HepG2 (cell line): Measurements from ENCODE around the gene NDUFAF8. TPM values are rescaled to one million over a fixed set of nuclear protein-coding genes. Genes with fewer than 3 reads are reported as not detected.

Experiments used
- FOSL1 ChIP-seq: sonication (generic); formaldehyde crosslinking; IDR thresholded peaks from 2 replicates; pipeline ENCODE4 v1.9.0; 2021; ENCODE audit warnings: missing genetic modification reagents, borderline replicate concordance
- MED1 ChIP-seq: sonication (generic); formaldehyde crosslinking; IDR thresholded peaks from 2 replicates; pipeline ENCODE4 v1.4.0; 2020; ENCODE audit warnings: missing genetic modification reagents
- MTA3 ChIP-seq: sonication (generic); formaldehyde crosslinking; IDR thresholded peaks from 2 replicates; pipeline ENCODE4 v1.4.0; 2020; ENCODE audit warnings: missing genetic modification reagents
- NCOA5 ChIP-seq: sonication (generic); formaldehyde crosslinking; IDR thresholded peaks from 2 replicates; pipeline ENCODE4 v1.4.0; 2020; ENCODE audit warnings: missing genetic modification reagents
- SNAPC2 ChIP-seq: sonication (generic); formaldehyde crosslinking; IDR thresholded peaks from 2 replicates; pipeline ENCODE4 v1.8.1; 2022; ENCODE audit warnings: mild to moderate bottlenecking, missing genetic modification reagents
- ZNF12 ChIP-seq: sonication (generic); formaldehyde crosslinking; IDR thresholded peaks from 2 replicates; pipeline ENCODE4 v1.5.0; 2020; ENCODE audit warnings: missing genetic modification reagents
- ZNF205 ChIP-seq: IDR thresholded peaks from 2 replicates; pipeline ENCODE4 v1.6.1; 2018; ENCODE audit warnings: missing biosample characterization, missing genetic modification reagents
- ZNF207 ChIP-seq: fragments of 450-650 bp; IDR thresholded peaks from 2 replicates; pipeline ENCODE4 v1.6.1; 2016; ENCODE audit warnings: antibody characterized with exemption, borderline replicate concordance
- ZNF747 ChIP-seq: sonication (generic); formaldehyde crosslinking; IDR thresholded peaks from 2 replicates; pipeline ENCODE4 v1.8.1; 2023; ENCODE audit warnings: missing genetic modification reagents, mild to moderate bottlenecking, borderline replicate concordance
- polyA plus RNA-seq, 8 experiments: library from polyadenylated mRNA; depleted of rRNA in 3 of 8; stranded (reverse) in 7 of 8; unstranded in 1 of 8; fragments of >200 nt; fragmentation: Illumina TruSeq in 4 of 8; extraction: Trizol in 4 of 8; gene quantifications; 2 replicates each; pipeline versions ENCODE4 v1.2.1 to v1.2.3, GENCODE V29; 2011 to 2016; ENCODE audit warnings: low read depth in 4 of 8, missing spikeins in 1 of 8, mixed read lengths in 1 of 8; ENCODE audit not compliant: insufficient read depth in 1 of 8
- total RNA-seq, 5 experiments: library from RNA; depleted of rRNA; stranded (reverse); fragments of >200 nt; fragmentation: Illumina TruSeq; extraction: Trizol; gene quantifications; 2 replicates each; pipeline ENCODE4 v1.2.3, GENCODE V29; 2016; ENCODE audit warnings: low read depth in 1 of 5
- TF ChIP-seq, protein P1 (sequence below): conservative IDR thresholded peaks from 2 replicates; pipeline ENCODE4 v1.6.1; 2018; ENCODE audit warnings: missing genetic modification reagents
- TF ChIP-seq, protein P2 (sequence below): sonication (generic); formaldehyde crosslinking; IDR thresholded peaks from one replicate; pipeline ENCODE4 v1.5.1; 2020; ENCODE audit warnings: mild to moderate bottlenecking, missing genetic modification reagents; ENCODE audit errors: not compliant biosample characterization
- TF ChIP-seq, protein P3 (sequence below): IDR thresholded peaks from 2 replicates; pipeline ENCODE4 v1.6.1; 2018; ENCODE audit warnings: missing genetic modification reagents, mild to moderate bottlenecking, missing compliant biosample characterization
- TF ChIP-seq, protein P4 (sequence below): sonication (generic); formaldehyde crosslinking; IDR thresholded peaks from 2 replicates; pipeline ENCODE4 v1.5.1; 2020; ENCODE audit warnings: missing genetic modification reagents, mild to moderate bottlenecking, borderline replicate concordance

NDUFAF8 gene
- total and polyA plus RNA-seq, 2 of the 13 experiments (the other 11 are each of a cell fraction or from before 2014, with no cell fraction given) = 75.6 to 233 TPM

- TF ChIP-seq, protein P1, sequence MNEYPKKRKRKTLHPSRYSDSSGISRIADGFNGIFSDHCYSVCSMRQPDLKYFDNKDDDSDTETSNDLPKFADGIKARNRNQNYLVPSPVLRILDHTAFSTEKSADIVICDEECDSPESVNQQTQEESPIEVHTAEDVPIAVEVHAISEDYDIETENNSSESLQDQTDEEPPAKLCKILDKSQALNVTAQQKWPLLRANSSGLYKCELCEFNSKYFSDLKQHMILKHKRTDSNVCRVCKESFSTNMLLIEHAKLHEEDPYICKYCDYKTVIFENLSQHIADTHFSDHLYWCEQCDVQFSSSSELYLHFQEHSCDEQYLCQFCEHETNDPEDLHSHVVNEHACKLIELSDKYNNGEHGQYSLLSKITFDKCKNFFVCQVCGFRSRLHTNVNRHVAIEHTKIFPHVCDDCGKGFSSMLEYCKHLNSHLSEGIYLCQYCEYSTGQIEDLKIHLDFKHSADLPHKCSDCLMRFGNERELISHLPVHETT (CRISPR knock-in tag) = no peak
- TF ChIP-seq, protein P2, sequence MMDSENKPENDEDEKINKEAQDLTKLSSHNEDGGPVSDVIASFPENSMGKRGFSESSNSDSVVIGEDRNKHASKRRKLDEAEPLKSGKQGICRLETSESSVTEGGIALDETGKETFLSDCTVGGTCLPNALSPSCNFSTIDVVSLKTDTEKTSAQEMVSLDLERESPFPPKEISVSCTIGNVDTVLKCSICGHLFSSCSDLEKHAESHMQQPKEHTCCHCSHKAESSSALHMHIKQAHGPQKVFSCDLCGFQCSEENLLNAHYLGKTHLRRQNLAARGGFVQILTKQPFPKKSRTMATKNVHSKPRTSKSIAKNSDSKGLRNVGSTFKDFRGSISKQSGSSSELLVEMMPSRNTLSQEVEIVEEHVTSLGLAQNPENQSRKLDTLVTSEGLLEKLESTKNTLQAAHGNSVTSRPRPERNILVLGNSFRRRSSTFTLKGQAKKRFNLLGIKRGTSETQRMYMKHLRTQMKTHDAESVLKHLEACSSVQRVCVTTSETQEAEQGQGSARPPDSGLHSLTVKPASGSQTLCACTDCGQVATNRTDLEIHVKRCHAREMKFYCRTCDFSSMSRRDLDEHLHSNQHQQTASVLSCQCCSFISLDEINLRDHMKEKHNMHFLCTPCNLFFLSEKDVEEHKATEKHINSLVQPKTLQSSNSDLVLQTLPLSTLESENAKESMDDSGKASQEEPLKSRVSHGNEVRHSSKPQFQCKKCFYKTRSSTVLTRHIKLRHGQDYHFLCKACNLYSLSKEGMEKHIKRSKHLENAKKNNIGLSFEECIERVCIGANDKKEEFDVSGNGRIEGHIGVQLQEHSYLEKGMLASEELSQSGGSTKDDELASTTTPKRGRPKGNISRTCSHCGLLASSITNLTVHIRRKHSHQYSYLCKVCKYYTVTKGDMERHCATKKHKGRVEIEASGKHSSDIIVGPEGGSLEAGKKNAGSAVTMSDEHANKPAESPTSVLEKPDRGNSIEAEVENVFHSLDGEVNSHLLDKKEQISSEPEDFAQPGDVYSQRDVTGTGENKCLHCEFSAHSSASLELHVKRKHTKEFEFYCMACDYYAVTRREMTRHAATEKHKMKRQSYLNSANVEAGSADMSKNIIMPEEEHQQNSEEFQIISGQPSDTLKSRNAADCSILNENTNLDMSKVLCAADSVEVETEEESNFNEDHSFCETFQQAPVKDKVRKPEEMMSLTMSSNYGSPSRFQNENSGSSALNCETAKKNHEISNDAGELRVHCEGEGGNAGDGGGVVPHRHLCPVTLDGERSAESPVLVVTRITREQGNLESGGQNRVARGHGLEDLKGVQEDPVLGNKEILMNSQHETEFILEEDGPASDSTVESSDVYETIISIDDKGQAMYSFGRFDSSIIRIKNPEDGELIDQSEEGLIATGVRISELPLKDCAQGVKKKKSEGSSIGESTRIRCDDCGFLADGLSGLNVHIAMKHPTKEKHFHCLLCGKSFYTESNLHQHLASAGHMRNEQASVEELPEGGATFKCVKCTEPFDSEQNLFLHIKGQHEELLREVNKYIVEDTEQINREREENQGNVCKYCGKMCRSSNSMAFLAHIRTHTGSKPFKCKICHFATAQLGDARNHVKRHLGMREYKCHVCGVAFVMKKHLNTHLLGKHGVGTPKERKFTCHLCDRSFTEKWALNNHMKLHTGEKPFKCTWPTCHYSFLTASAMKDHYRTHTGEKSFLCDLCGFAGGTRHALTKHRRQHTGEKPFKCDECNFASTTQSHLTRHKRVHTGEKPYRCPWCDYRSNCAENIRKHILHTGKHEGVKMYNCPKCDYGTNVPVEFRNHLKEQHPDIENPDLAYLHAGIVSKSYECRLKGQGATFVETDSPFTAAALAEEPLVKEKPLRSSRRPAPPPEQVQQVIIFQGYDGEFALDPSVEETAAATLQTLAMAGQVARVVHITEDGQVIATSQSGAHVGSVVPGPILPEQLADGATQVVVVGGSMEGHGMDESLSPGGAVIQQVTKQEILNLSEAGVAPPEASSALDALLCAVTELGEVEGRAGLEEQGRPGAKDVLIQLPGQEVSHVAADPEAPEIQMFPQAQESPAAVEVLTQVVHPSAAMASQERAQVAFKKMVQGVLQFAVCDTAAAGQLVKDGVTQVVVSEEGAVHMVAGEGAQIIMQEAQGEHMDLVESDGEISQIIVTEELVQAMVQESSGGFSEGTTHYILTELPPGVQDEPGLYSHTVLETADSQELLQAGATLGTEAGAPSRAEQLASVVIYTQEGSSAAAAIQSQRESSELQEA = no peak
- TF ChIP-seq FOSL1 (CRISPR knock-in tag) = no peak
- TF ChIP-seq MED1 (CRISPR knock-in tag) = no peak
- no peak for TF ChIP-seq NCOA5 (CRISPR knock-in tag)
- no peak for TF ChIP-seq ZNF207
- TF ChIP-seq, protein P3, sequence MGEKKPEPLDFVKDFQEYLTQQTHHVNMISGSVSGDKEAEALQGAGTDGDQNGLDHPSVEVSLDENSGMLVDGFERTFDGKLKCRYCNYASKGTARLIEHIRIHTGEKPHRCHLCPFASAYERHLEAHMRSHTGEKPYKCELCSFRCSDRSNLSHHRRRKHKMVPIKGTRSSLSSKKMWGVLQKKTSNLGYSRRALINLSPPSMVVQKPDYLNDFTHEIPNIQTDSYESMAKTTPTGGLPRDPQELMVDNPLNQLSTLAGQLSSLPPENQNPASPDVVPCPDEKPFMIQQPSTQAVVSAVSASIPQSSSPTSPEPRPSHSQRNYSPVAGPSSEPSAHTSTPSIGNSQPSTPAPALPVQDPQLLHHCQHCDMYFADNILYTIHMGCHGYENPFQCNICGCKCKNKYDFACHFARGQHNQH = no peak
- TF ChIP-seq MTA3 = no peak
- no peak for TF ChIP-seq ZNF12 (CRISPR knock-in tag)
- TF ChIP-seq ZNF205 = no peak
- TF ChIP-seq SNAPC2 = no peak
- TF ChIP-seq, protein P4, sequence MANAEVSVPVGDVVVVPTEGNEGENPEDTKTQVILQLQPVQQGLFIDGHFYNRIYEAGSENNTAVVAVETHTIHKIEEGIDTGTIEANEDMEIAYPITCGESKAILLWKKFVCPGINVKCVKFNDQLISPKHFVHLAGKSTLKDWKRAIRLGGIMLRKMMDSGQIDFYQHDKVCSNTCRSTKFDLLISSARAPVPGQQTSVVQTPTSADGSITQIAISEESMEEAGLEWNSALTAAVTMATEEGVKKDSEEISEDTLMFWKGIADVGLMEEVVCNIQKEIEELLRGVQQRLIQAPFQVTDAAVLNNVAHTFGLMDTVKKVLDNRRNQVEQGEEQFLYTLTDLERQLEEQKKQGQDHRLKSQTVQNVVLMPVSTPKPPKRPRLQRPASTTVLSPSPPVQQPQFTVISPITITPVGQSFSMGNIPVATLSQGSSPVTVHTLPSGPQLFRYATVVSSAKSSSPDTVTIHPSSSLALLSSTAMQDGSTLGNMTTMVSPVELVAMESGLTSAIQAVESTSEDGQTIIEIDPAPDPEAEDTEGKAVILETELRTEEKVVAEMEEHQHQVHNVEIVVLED (CRISPR knock-in tag) = no peak
- TF ChIP-seq ZNF747 (CRISPR knock-in tag) = no peak
Observed at GRCh38 chr17:81204578-81204977, 34.5 kb upstream of the NDUFAF8 start (continued).
